ENCODE measurements around the gene SLC9A2.

- TF ChIP-seq POLR2A (IDR thresholded peaks at IDR 0.05; ENCODE audit: low read depth, low read length): no peak
- TF ChIP-seq POLR2AphosphoS5 (IDR thresholded peaks at IDR 0.05; ENCODE audit: low read depth, low read length): no peak
- no peak for TF ChIP-seq PAX5 (IDR thresholded peaks at IDR 0.05; ENCODE audit: insufficient read depth, low read length, severe bottlenecking)
- no peak for TF ChIP-seq POU2F2 (IDR thresholded peaks at IDR 0.05; ENCODE audit: low read depth, low read length)
- no peak for TF ChIP-seq TAF1 (IDR thresholded peaks at IDR 0.05; ENCODE audit: low read depth, low read length)
Observed at GRCh38 chr2:102581911-102582310, 37.4 kb upstream of the SLC9A2 start.

Measured in GM12891 (cell line).